ENCODE data around the gene CARD6. TPM values are rescaled to one million over a fixed set of nuclear protein-coding genes. Genes with fewer than 3 reads are reported as not detected.

The CARD6 gene
- total RNA-seq, 1 experiment from 2014 or later: 5.6 TPM

GRCh38 chr5:40909723-40910122 lies 68.6 kb downstream of the CARD6 start:
- Mint-ChIP-seq H3K4me1 (ENCODE audit: insufficient read depth, unreplicated experiment) (peaks cover 12% of the 10 kb centered on the region), H3K27ac (ENCODE audit: low read depth, unreplicated experiment) (no peak overlapping the region), H3K9me3 (ENCODE audit: unreplicated experiment) (no peaks in the 10 kb centered on the region), H3K36me3 (ENCODE audit: insufficient read depth, unreplicated experiment) (no peaks in the 10 kb centered on the region), H3K27me3 (ENCODE audit: insufficient read depth, unreplicated experiment) (no peaks in the 10 kb centered on the region), H3K4me3 (ENCODE audit: unreplicated experiment) (no peak overlapping the region)
- BruUV-seq (replicated peaks): no TSS peak
- ChIA-PET POLR2A (no interaction called here), CTCF (interaction anchor here (0.6 to 0.7 kb wide), 3 partner anchors 31 to 1850 kb away, joined by 3 to 4 read pairs (median 3); no protein-coding TSS in a partner anchor)
- intact Hi-C loops (cut with micrococcal nuclease): loop anchor here (10.0 kb wide), 1 partner anchor 205 kb away; no protein-coding TSS in a partner anchor
- no peak for DNase-seq (ENCODE audit: unreplicated experiment)
- no peak for TF ChIP-seq CTCF (IDR thresholded peaks at IDR 0.05; ENCODE audit: unreplicated experiment)

Other genes starting within 250 kb of the CARD6 start
- gene PTGER4, start 161.5 kb upstream of the CARD6 start, total RNA-seq (2022): 1.1 and 2.5 TPM in 2 replicates
- gene TTC33, start 85.4 kb upstream of the CARD6 start, total RNA-seq (2022): 13.3 and 13.7 TPM in 2 replicates
- 58.1 and 62.7 TPM in 2 replicates for gene PRKAA1, start 43.0 kb upstream of the CARD6 start, total RNA-seq (2022)
- gene RPL37, start 6.1 kb upstream of the CARD6 start, total RNA-seq (2022): 2,063 and 2,180 TPM in 2 replicates
- not detected in 2 replicates for gene C7, start 68.1 kb downstream of the CARD6 start, total RNA-seq (2022)
- not detected in 2 replicates for gene MROH2B, start 230.0 kb downstream of the CARD6 start, total RNA-seq (2022)